IMR-90 (cell line): ENCODE results near the gene SLC66A3. TPM values are rescaled to one million over a fixed set of nuclear protein-coding genes. Genes with fewer than 3 reads are reported as not detected.
A peak's percentile ranks its signal among the peaks of the same experiment; 100 is the strongest.

ENCODE experiments used
- ATAC-seq: fragments of 200-7000 bp; cut with Tn5 transposase; 2 replicates; pipeline ENCODE4 v1.9.1; 2020; ENCODE audit warnings: low read depth, mild to moderate bottlenecking, moderate library complexity
- BruUV-seq: library from RNA; stranded (reverse); fragments of 400-500 nt; replicated peaks from 2 replicates; lab custom pipeline; 2021; lab: Mats Ljungman, UMichigan
- CTCF ChIA-PET: fragments of 300-600 bp; formaldehyde crosslinking; extraction: SDS; loops from one replicate; lab custom pipeline; 2021; ENCODE audit warnings: antibody characterized with exemption; lab: Yijun Ruan, JAX
- POLR2A ChIA-PET: fragments of 300-600 bp; sonication (Branson Sonifier 250); formaldehyde crosslinking; loops from one replicate; lab custom pipeline; 2022; ENCODE audit warnings: antibody characterized with exemption; ENCODE audit not compliant: unreplicated experiment; lab: Charles Lee
- DNase-seq: peaks from one replicate; pipeline ENCODE4 v3.0.0; 2013
- H2AFZ ChIP-seq: replicated peaks from 2 replicates; pipeline ENCODE3; 2013; ENCODE audit warnings: low read length, mild to moderate bottlenecking; ENCODE audit not compliant: poor library complexity
- H2AK5ac ChIP-seq: 2 replicates; pipeline ENCODE4 v1.6.1; 2013; ENCODE audit warnings: low read depth, low read length, inconsistent platforms
- H2AK9ac ChIP-seq: replicated peaks from 2 replicates; pipeline ENCODE3; 2013; ENCODE audit warnings: mild to moderate bottlenecking, low read depth, low read length, moderate library complexity; ENCODE audit not compliant: poor library complexity
- H2BK120ac ChIP-seq: 2 replicates; pipeline ENCODE4 v1.6.1; 2013; ENCODE audit warnings: low read depth, low read length, inconsistent platforms
- H2BK15ac ChIP-seq: 3 replicates; pipeline ENCODE4 v1.6.1; 2013; ENCODE audit warnings: low read depth, low read length, inconsistent platforms
- H2BK20ac ChIP-seq: 2 replicates; pipeline ENCODE4 v1.6.1; 2013; ENCODE audit warnings: low read depth, mild to moderate bottlenecking, inconsistent platforms, low read length, moderate library complexity
- H2BK5ac ChIP-seq: 2 replicates; pipeline ENCODE4 v1.6.1; 2013; ENCODE audit warnings: mild to moderate bottlenecking, low read depth, low read length, inconsistent platforms; ENCODE audit not compliant: poor library complexity, severe bottlenecking
- H3K14ac ChIP-seq: replicated peaks from 2 replicates; pipeline ENCODE4 v1.6.1; 2013; ENCODE audit warnings: low read depth, low read length, inconsistent platforms
- H3K18ac ChIP-seq: 2 replicates; pipeline ENCODE4 v1.6.1; 2013; ENCODE audit warnings: low read depth, low read length, control low read depth
- H3K23ac ChIP-seq: 2 replicates; pipeline ENCODE4 v1.6.1; 2013; ENCODE audit warnings: low read depth, low read length, inconsistent platforms
- H3K27ac ChIP-seq: 2 replicates; pipeline ENCODE4 v1.5.1; 2013; ENCODE audit warnings: mild to moderate bottlenecking, control low read depth, low read length; ENCODE audit not compliant: insufficient read depth
- H3K27me3 ChIP-seq: 2 replicates; pipeline ENCODE4 v1.6.1; 2013; ENCODE audit warnings: low read length; ENCODE audit not compliant: control insufficient read depth, insufficient read depth
- H3K36me3 ChIP-seq: 2 replicates; pipeline ENCODE4 v1.6.1; 2013; ENCODE audit warnings: low read length, mixed read lengths; ENCODE audit not compliant: control insufficient read depth, insufficient read depth
- H3K4ac ChIP-seq: 2 replicates; pipeline ENCODE4 v1.6.1; 2013; ENCODE audit warnings: low read depth, low read length, inconsistent platforms
- H3K4me1 ChIP-seq: 2 replicates; pipeline ENCODE4 v1.6.1; 2013; ENCODE audit warnings: low read length, mixed read lengths; ENCODE audit not compliant: control insufficient read depth, insufficient read depth
- H3K4me2 ChIP-seq: 2 replicates; pipeline ENCODE4 v1.6.1; 2013; ENCODE audit warnings: low read depth, mild to moderate bottlenecking, control low read depth, low read length, moderate library complexity
- H3K4me3 ChIP-seq: 2 replicates; pipeline ENCODE4 v1.5.1; 2013; ENCODE audit warnings: low read depth, mild to moderate bottlenecking, control low read depth, low read length, moderate library complexity; ENCODE audit not compliant: insufficient read depth
- H3K56ac ChIP-seq: 2 replicates; pipeline ENCODE4 v1.6.1; 2013; ENCODE audit warnings: low read length, inconsistent platforms; ENCODE audit not compliant: insufficient read depth; ENCODE audit errors: extremely low read depth
- H3K79me1 ChIP-seq, 2 experiments: 2 replicates each; pipeline ENCODE4 v1.6.1; 2013; ENCODE audit warnings: low read length in 2 of 2, inconsistent platforms in 1 of 2, low read depth in 1 of 2
- H3K9ac ChIP-seq: 2 replicates; pipeline ENCODE4 v1.6.1; 2013; ENCODE audit warnings: low read depth, low read length, control low read depth
- H3K9me1 ChIP-seq: 2 replicates; pipeline ENCODE4 v1.6.1; 2013; ENCODE audit warnings: low read length, inconsistent platforms; ENCODE audit not compliant: insufficient read depth
- H3K9me3 ChIP-seq: 2 replicates; pipeline ENCODE4 v1.6.1; 2013; ENCODE audit warnings: low read length; ENCODE audit not compliant: control insufficient read depth, insufficient read depth
- H4K20me1 ChIP-seq: 2 replicates; pipeline ENCODE4 v1.6.1; 2013; ENCODE audit warnings: low read length, inconsistent platforms; ENCODE audit not compliant: insufficient read depth
- H4K5ac ChIP-seq: 2 replicates; pipeline ENCODE4 v1.6.1; 2013; ENCODE audit warnings: mild to moderate bottlenecking, low read depth, low read length, control low read depth
- H4K8ac ChIP-seq, 2 experiments: 2 replicates each; pipeline ENCODE4 v1.6.1; 2013; ENCODE audit warnings: low read depth in 2 of 2, low read length in 2 of 2, control low read depth in 1 of 2, inconsistent platforms in 1 of 2
- H4K91ac ChIP-seq: 2 replicates; pipeline ENCODE4 v1.6.1; 2013; ENCODE audit warnings: low read depth, low read length, inconsistent platforms; ENCODE audit not compliant: insufficient read depth
- FOS ChIP-seq: fragments of 150-350 bp; IDR thresholded peaks from 2 replicates; pipeline ENCODE4 v1.6.1; 2016; ENCODE audit warnings: low read depth, low read length
- WGBS, 2 experiments: methylation state at CpG; one replicate each; pipeline versions ENCODE4 v1.1.5 to v1.1.7; 2013; ENCODE audit warnings: missing lambda C conversion rate in 2 of 2; ENCODE audit not compliant: insufficient read length in 1 of 2; ENCODE audit errors: extremely low coverage in 2 of 2; 5-methylcytosine and 5-hydroxymethylcytosine counted together
- dilution Hi-C: fragments of 300-500 bp; cut with HindIII; formaldehyde crosslinking; loops from one replicate; pipeline ENCODE4 v1.14.3; 2018; ENCODE audit warnings: low sequenced_read_pairs; ENCODE audit not compliant: unreplicated experiment
- in situ Hi-C: fragments of 300-500 bp; cut with MboI; formaldehyde crosslinking; loops from 3 replicates; pipeline ENCODE4 v1.14.3; 2019; ENCODE audit warnings: low sequenced_read_pairs, inconsistent platforms, mixed read lengths
- intact Hi-C: fragments of 100-400 bp; cut with micrococcal nuclease; formaldehyde crosslinking; loops from 2 replicates; pipeline ENCODE4 v1.10.0; 2022
- polyA plus RNA-seq, 3 experiments: library from polyadenylated mRNA; depleted of rRNA; stranded (reverse); fragments of >200 nt; gene quantifications; 2 replicates each; pipeline ENCODE4 v1.2.3, GENCODE V29; 2012; ENCODE audit warnings: low replicate concordance in 1 of 3
- total RNA-seq: library from RNA; depleted of rRNA; stranded (reverse); fragments of >200 nt; gene quantifications from 2 replicates; pipeline ENCODE4 v1.2.3, GENCODE V29; 2012

SLC66A3 gene
- total and polyA plus RNA-seq, 2 of the 4 experiments (the other 2 are of a cell fraction): 18.1 to 25.2 TPM

- H3K56ac ChIP-seq: peak overlapping the region; percentile 90; the same call in 1 of the 2 replicates
- H3K9me1 ChIP-seq: peaks cover 4% of the 10 kb centered on the region
- intact Hi-C loops: no loop called here
- no peaks in the 10 kb centered on the region for H3K9me3 ChIP-seq
- H2BK5ac ChIP-seq: peak overlapping the region; percentile 39
- H3K14ac ChIP-seq: peak overlapping the region; percentile 99
- WGBS, 2 experiments: 54% methylated on average over 15 of the region's 35 CpGs; no CpG with 5 or more reads in 1 of the 2 experiments
- DNase-seq (no peak), ATAC-seq (peak; percentile 0; the same call in 1 of the 2 replicates)
- H3K4me1 ChIP-seq: peaks cover 5% of the 10 kb centered on the region; the same call in 1 of the 2 replicates
- no peak for TF ChIP-seq FOS
- H3K4me3 ChIP-seq: peak overlapping the region; percentile 45
- H4K8ac ChIP-seq: peak overlapping the region; percentile 99 to 100
- peak overlapping the region; percentile 57 for H2AK5ac ChIP-seq
- no TSS peak for BruUV-seq
- H2BK15ac ChIP-seq: peak overlapping the region; percentile 70; the same call in 1 of the 3 replicates
- H3K18ac ChIP-seq: peak overlapping the region; percentile 47
- H4K20me1 ChIP-seq: no peaks in the 10 kb centered on the region
- ChIA-PET POLR2A (no interaction called here), CTCF (no interaction called here)
- no peaks in the 10 kb centered on the region for H3K36me3 ChIP-seq
- peak overlapping the region; percentile 48 for H4K5ac ChIP-seq
- peak overlapping the region; percentile 97 for H4K91ac ChIP-seq
- H3K27ac ChIP-seq: peak overlapping the region; percentile 69
- H3K79me1 ChIP-seq: peaks cover 0 to 6% of the 10 kb centered on the region in 2 experiments; a peak in 2 of 4 replicates
- peaks cover 2% of the 10 kb centered on the region; the same call in 1 of the 2 replicates for H3K27me3 ChIP-seq
- H2AK9ac ChIP-seq: peak overlapping the region; percentile 94
- in situ Hi-C loops: loop anchor here (5.0 kb wide), 1 partner anchor 428 kb away; no protein-coding TSS in a partner anchor
- H3K4ac ChIP-seq: peak overlapping the region; percentile 98
- H3K9ac ChIP-seq: peak overlapping the region; percentile 71
- peak overlapping the region; percentile 97 for H2AFZ ChIP-seq
- peak overlapping the region; percentile 98 for H3K23ac ChIP-seq
- peak overlapping the region; percentile 49 for H2BK20ac ChIP-seq
- dilution Hi-C loops: no loop called here
- H2BK120ac ChIP-seq: peak overlapping the region; percentile 87
- peak overlapping the region; percentile 80 for H3K4me2 ChIP-seq
These were observed 998 bp upstream of the SLC66A3 start for GRCh38 chr2:11154016-11154922.
